Measurements from ENCODE around the gene BUD13. TPM values are rescaled to one million over a fixed set of nuclear protein-coding genes. Genes with fewer than 3 reads are reported as not detected.
"Not testable (repeated sequence)": the region's sequence is repeated elsewhere in the genome, so short reads cannot be mapped to it uniquely, and the experiment has no call there.

BUD13 gene, protein sequence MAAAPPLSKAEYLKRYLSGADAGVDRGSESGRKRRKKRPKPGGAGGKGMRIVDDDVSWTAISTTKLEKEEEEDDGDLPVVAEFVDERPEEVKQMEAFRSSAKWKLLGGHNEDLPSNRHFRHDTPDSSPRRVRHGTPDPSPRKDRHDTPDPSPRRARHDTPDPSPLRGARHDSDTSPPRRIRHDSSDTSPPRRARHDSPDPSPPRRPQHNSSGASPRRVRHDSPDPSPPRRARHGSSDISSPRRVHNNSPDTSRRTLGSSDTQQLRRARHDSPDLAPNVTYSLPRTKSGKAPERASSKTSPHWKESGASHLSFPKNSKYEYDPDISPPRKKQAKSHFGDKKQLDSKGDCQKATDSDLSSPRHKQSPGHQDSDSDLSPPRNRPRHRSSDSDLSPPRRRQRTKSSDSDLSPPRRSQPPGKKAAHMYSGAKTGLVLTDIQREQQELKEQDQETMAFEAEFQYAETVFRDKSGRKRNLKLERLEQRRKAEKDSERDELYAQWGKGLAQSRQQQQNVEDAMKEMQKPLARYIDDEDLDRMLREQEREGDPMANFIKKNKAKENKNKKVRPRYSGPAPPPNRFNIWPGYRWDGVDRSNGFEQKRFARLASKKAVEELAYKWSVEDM
- total RNA-seq: 34.8 and 34.9 TPM in 2 replicates

DNA sequence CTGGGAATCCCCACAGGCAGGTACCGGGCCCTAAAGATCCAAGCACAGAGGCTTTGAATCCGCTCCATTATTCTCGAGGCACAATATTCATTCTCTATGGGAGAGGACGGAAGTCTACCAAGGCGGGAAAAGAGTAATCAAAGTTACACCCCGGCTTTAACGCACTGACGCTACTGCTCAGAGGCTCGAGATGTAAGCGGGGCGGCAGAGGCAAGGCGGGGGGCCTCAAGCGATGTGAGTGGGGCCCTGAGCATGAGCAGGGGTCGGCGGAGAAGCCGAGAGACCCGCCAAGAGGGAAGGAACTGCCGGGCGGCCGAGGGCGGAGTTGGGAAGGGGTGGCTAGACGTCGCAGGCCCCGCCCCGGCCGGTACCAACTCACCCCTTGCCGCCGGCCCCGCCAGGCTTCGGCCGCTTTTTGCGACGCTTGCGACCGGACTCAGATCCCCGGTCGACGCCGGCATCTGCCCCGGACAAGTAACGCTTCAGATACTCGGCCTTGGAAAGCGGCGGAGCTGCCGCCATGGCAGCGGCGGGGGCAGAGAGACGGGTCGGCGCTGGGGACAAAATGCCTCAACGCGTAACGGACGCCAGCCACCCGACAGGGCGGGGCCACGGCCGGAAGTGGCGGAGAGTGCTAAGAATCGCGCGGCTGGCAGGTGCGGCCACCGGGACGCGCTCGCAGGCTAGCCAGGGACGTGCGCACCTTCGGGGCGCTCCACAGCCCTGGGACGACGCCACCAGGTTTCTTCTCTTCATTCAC is at the start of gene BUD13:
Gene BUD13, minus strand, starts transcription at position 545 of the 760 bp plus-strand sequence. Its CDS starts 23 bp downstream, at position 522.
- intact Hi-C loops (cut with micrococcal nuclease): loop anchor here (1.0 to 5.0 kb wide), 5 partner anchors 16 to 555 kb away; partner anchors contain the start of genes CEP164, PCSK7, RNF214 and SIK3

DNA sequence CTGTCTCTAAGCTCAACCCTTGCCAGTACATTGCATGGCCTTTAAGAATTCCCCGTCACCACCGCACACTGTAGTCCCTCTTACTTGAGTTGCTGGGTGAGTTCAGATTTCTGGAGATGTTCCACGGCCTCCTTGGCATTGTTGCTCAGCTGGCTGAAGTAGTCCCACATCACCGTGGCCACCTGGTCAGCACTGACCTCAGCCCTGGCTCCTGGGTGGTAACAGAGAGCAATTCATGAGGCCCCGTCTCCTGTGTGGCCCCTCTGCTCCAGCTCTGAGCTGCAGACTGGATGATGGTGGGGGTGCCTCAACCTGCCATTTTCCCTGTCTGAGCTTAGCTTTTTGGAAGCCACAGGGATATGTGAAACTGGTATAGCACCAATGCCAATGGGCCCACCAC is 49.8 kb upstream of the BUD13 start:
- intact Hi-C loops (cut with micrococcal nuclease): no loop called here

DNA sequence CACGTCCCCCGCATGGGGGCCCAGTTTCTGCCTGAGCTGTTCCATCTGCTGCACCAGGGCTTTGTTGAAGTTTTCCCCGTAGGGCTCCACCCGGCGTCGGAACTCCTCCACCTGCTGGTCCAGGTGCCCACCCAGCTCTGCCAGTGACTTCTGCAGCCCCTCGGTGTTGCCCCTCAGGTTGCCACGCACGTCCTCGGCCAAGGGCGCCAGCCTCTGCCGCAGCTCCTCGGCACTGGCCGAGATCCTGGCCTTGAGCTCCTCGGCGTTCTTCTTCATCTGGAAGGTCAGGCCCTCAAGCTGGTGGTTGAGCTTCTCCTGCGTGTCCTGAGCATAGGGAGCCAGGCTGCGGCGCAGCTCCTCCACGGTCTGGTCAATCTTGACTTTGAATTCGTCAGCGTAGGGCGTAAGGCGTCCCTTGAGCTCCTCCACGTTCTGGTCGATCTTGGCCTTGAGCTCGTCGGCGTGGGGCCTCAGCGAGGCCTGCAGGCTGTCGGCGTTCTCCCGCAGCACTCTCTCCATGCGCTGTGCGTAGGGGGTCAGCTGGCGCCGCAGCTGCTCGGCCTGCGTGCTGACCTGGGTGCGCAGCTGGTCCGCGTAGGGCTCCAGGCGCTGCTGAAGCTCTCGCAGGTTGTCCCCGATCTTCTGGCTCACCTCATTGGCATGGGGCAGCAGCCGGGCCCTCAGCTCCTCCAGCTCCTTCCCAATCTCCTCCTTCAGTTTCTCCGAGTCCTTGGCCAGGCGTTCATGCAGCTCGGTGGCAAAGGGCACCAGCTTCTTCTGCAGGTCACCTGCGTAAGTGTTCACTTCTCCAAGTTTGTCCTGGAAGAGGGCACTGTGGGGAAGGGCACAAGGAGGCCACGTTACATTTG is 48.5 kb upstream of the BUD13 start:
- intact Hi-C loops (cut with micrococcal nuclease): no loop called here

DNA sequence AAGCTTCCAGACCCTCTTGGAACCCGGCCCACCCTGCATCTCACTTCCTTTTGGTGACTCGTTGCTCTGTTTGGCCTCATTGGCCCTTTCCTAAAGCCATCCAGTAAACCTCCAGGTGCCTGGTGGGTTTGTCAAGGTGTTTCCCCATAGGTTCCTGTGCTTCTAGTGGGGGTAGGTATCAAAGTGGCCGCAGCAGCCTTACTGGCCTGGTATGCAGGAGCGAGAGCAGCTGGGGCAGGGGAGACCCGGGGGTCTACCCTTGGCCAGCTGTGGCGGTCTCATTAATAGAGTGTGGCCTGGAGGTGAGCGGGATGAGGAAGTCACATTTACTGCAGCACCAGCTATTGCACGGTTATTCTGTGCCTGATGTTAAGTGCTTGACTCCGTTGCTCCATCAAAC is 46.3 kb upstream of the BUD13 start:
- intact Hi-C loops (cut with micrococcal nuclease): no loop called here

DNA sequence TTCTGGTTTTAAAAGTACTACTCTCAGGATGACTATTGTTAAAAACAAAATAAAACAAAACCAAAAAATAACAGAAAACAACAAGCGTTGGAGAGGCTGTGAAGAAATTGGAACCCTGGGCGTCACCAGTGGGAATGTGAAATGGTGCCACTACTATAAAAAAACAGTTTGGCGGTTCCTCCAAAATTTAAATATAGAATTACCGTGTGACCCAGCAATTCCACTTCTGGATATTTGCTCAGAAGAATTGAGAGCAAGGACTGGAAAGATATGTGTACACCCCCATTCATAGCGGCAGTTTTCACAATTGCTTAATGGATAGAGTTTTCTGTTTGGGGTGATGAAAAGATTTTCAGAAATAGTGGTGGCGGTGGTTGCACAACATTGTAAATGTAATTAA is 41.7 kb upstream of the BUD13 start:
- intact Hi-C loops (cut with micrococcal nuclease): no loop called here

DNA sequence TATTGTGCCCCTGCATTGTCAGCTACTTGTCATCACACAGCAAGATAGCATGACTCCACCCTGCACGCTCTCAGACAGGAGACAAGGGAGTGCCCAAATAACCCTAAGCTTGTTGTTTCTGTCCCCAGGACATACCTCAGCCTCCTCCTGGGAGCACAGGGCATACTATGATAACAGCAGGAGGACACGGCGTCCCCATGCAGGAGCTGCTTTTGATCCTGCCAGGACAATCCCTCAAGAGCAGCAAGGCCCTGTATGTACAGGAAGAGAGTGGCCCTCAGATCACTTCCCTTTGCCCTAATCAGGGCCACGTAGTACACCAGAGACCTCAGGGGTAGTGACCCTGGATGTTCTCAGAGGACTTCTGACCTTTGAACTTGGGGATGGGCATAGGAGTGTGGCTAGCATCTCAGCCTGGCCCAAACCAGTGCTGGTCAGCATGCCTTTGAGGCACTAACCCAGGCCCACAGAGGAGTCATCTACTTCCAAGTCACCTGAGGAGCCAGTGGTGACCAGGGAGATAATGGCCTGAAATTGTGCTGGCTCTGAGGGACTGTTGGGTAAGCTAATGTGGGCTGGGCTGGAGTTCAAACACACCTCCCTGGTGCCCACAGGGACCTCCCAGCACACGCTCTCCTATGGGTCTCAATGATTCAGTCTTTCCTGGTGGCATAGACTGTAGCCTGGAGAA is 41.1 kb upstream of the BUD13 start:
- intact Hi-C loops (cut with micrococcal nuclease): no loop called here

DNA sequence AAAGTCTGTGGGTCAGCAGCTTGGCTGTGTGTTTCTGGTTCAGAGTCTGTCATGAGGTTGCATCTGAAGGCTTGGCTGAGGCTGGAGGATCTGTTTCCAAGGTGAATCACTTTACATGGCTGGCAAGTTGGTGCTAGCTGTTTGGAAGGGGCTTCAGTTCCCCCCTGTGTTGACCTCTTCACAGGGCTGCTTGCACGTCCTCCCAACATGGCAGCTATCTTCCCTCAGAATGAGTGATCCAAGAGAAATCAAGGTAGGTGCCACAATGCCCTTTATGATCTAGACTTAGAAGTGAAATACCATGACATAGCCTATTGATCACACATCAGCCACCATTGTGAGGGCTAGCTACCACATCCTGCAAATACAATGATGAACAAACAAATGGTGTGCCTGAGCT is 40.4 kb upstream of the BUD13 start:
- intact Hi-C loops (cut with micrococcal nuclease): no loop called here

DNA sequence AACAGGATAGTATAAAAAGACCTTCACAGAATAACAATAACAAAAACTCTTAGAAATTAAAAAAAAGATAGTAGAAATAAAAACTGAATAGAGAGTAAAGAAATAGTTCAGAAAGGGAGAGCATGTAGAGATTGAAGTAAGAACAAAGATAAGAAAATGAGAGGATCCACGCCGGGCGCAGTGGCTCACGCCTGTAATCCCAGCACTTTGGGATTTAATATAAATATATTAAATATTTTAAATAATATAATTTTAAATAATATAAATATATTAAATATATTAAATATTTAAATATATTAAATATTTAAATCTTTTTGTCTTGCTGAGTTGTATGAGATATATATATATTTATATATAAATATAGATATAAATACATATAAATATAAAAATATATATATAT is 39.3 kb upstream of the BUD13 start:
- intact Hi-C loops (cut with micrococcal nuclease): no loop called here

DNA sequence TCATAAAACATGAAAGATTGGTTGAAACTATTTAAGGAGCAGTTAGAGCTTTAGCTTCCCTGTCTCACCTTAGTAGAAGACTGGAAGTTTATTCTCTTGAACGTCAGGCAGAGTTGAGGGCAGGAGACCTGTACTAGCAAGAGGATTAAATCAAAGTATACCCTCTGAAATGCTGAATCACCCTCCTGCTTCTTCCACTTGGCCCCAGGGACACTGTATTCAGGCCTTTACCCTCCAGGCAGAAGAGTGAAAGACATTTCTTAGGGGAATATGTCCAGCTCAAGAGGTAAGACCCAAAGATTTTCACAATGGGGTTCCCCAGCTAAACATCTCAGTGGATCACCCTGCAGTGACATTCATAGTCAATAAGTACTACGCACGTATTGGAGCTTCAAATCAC is 38.4 kb upstream of the BUD13 start:
- intact Hi-C loops (cut with micrococcal nuclease): no loop called here

DNA sequence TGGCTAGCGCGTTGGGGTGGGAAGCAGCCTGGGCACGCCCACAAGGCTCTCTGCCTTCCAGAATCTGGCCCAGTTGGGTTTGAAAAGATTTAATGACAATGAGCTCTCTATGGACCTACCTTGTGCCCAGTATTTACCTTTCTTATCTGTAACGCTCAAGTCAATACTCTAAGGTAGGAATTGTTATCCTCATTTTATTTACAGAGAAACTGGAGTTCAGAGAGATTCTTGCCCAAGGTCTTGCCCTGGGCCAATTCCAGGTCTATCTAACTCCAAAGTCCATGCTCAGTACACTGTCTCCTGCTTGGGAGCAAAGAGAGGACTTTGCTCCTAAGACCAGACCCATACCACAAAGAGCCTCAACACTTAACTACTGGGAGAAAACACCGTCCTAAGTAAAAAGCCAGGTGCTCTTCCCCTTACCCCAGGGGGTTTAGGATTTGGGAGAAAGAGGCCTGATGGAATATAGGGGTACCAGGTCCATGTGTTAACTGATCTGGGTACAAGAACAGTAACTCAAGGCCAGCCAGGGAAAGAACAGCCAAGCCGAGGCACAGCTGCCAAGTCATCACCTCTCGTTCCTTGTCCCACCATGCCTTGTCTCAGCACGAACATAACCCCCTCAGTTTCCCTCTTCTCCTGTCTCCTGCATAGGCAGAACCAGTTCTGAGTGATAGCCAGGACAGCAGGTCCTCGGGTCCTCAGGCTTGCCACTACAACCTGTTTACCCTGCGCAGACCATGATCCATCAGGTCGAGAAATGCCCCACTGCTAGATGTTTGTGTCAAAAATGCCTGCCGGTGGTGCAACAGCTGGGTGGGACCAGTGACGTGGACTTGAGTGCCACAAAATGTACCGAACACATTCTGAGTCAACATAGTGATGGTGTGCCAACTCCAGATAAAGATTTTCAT is 35.7 kb upstream of the BUD13 start:
- intact Hi-C loops (cut with micrococcal nuclease): no loop called here

DNA sequence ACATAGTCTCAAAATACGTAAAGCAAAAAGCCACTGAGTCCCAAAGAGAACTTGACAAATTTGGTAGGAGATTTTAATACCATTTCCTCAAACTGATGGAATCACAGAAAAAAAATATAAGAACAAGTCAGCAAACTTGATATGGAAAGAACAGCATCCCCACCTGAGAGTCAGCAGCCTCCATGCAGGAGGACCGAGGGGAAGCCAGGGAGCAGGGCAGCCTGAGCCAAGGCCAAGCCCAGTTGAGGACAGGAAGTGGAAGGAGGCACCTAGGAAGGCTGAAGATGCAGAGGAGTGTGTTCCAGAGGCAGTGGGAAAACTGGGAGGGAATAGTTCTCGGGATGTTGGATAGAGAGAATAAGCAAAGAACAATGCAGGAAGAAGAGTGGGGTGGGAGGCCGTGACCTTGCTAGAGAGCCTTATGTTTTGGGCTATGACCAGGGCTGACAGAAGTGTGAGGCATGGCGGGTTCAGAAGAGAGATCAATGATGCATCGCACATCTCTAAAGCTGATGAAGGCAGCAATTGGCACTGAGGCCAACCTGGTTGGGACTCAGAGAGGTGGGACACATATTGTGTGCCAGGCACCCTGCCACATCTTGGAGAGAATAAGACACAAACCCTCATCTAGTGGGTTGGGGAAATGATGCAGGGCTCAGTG is 34.9 kb upstream of the BUD13 start:
- intact Hi-C loops (cut with micrococcal nuclease): no loop called here

DNA sequence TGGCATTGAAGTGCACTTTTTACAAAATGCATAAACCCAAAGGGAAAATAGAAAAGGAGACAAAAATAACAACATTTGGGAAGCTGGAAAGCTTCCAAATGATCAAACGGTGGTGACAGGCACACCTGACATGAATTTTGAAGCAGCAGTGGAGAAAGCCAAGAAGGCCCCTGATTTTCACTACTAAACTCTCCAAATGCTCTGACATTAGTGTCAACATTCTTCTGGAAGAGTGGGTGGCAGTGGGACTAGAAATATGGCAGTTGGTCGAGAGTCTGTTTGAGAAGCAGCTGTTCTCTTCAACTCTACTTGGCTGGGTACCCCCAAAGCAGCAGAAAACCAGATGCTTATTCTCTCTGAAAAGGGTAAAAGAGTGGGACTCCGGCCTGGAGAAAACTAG is 31.2 kb upstream of the BUD13 start:
- intact Hi-C loops (cut with micrococcal nuclease): no loop called here

DNA sequence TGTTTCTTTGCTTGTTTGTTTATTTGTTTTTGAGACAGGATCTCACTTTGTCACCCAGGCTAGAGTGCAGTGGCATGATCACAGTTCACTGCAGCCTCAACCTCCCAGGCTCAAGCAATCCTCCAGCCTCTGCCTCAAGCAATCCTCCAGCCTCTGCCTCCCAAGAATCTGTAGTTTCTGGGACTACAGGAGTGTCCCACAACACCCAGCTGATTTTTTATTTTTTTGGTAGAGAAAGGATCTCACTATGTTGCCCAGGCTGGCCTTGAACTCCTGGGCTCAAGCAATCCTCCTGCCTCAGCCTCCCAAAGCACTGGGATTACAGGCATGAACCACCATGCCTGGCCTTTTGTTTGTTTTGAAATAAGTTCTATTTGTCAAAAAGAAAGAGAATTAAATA is 28.9 kb upstream of the BUD13 start:
- intact Hi-C loops (cut with micrococcal nuclease): not testable (repeated sequence)

DNA sequence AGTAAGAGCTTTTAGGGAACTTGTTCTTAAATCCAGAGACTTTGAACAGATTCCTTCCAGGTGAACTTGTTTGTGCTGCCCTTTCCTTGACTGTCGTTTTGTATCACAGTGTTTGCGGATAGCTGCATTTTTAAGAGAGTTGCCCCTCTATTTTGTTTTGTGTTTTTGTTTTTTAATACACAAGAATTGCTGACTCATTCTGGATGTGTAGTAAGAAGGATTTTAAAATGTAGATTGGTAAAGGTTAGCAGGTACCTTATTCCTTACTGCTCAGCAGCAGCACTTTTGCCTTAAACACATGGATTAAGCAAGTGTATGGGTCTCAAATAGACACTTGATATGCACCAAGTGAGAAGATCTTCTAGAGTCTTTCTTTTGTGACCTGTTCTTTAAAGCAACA is 27.8 kb upstream of the BUD13 start:
- intact Hi-C loops (cut with micrococcal nuclease): no loop called here

DNA sequence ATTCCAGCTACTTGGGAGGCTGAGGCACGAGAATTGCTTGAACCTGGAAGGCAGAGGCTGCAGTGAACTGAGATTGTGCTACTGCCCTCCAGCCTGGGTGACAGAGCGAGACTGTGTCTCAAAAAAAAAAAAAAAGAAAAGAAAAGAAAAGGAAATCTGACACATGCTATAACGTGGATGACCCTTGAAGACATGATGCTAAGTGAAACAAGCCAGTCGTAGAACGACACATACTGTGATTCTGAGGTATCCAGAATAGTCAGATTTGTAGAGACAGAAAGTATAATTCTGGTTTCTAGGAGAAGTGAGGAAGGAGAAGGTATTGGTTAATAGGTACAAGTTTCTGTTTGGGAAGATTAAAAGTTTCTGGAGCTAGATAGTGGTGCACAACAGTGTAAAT is 25.6 kb upstream of the BUD13 start:
- intact Hi-C loops (cut with micrococcal nuclease): no loop called here

DNA sequence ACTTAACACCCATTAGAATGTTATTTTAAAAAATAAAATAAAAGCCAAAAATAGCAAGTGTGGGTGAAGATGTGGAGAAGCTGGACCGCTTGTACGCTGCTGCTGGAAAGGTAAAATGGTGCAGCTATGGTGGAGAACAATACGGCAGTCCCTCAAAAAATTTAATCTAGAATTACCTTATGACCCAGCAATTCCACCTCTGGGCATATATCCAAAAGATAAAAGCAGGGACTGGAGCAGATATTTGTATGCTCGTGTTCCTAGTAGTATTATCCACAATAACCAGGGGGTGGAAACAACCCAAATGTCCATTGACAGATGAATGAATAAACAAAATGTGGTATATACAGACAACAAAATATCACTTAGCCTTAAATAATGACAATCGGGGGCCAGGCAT is 25.0 kb upstream of the BUD13 start:
- intact Hi-C loops (cut with micrococcal nuclease): no loop called here

DNA sequence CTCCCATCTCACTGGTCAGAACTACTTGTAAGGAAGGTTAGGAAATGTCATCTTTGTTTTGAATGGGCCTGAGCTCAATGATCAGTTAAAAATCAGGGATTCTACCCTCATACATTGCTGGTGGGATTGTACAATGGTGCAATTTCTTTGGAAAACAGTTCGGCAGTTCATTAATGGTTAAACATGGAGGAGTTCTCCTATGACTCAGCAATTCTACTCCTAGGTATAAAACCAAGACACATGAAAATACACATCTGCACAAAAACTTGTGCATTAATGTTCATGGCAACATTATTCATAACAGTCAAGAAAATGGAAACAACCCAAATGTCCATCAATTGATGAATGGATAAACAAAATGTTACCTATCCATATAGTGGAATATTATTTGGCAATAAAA is 23.8 kb upstream of the BUD13 start:
- intact Hi-C loops (cut with micrococcal nuclease): no loop called here

DNA sequence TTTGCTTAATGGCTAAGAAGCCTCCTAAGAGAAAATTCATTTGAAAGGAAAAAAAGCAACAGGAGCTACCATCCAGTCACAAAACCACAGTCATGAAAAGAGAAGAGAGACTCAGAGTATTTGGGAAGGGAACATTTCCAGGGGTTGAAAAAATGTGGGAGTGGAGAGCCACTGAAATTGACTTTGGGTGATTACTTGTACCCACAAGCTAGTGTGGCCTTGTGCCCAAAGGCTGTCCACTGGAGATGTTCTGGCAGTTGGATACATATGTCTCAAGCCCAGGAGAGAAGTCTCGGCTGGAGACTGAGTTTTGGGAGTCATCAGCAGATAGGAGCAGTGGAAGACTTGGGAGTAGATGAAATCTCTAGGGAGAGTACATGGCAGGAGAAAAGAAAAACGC is 22.1 kb upstream of the BUD13 start:
- intact Hi-C loops (cut with micrococcal nuclease): no loop called here

DNA sequence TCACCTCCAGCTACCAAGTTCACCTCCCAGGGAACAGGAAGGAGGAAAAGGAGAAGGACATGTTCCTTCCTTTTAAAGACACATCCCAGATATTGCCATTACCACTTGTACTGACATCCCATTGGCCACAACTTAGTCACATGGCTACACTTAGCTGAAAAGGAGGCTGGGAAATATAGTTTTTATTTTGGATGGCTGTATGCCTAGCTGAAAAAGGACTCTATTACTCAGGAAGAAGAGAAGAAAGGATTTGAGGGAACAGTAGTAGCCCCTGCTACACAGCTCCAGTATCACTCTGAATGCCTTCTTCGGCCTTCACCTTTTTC is 20.9 kb upstream of the BUD13 start:
- intact Hi-C loops (cut with micrococcal nuclease): no loop called here
